GM19372 (cell line): ENCODE data around the gene PPARGC1A.
A peak's percentile ranks its signal among the peaks of the same experiment; 100 is the strongest.

Source experiments
- ATAC-seq: cut with Tn5 transposase; IDR thresholded peaks from one replicate; pipeline ENCODE4 v1.9.1; 2021; ENCODE audit warnings: mild to moderate bottlenecking, low read depth, moderate library complexity; ENCODE audit not compliant: unreplicated experiment

The PPARGC1A gene, protein sequence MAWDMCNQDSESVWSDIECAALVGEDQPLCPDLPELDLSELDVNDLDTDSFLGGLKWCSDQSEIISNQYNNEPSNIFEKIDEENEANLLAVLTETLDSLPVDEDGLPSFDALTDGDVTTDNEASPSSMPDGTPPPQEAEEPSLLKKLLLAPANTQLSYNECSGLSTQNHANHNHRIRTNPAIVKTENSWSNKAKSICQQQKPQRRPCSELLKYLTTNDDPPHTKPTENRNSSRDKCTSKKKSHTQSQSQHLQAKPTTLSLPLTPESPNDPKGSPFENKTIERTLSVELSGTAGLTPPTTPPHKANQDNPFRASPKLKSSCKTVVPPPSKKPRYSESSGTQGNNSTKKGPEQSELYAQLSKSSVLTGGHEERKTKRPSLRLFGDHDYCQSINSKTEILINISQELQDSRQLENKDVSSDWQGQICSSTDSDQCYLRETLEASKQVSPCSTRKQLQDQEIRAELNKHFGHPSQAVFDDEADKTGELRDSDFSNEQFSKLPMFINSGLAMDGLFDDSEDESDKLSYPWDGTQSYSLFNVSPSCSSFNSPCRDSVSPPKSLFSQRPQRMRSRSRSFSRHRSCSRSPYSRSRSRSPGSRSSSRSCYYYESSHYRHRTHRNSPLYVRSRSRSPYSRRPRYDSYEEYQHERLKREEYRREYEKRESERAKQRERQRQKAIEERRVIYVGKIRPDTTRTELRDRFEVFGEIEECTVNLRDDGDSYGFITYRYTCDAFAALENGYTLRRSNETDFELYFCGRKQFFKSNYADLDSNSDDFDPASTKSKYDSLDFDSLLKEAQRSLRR

DNA sequence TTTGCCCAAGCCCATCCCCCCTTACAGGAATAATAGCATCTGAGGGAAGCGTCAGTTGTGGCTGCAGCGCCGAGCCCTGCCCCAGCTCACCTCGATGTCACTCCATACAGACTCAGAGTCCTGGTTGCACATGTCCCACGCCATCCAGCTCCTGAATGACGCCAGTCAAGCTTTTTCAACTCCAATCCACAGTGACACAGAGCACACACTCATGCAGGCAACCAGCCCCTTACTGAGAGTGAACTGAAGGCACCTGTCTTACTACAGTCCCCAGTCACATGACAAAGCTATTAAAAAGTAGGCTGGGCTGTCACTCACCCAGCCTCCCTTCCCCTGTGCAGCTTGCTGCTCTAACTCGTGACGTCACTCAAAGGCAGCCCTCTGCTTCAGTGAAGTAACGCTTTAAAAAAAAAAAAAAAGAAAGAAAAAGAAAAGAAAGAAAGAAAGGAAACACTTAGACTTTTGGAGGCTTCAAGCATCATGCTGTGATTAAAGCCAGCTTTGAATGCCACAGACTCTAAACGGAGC, at the start of gene PPARGC1A:
TSS of gene PPARGC1A (minus strand) at position 234 of the 528 bp plus-strand sequence. CDS start at position 144, 90 bp downstream.
- ATAC-seq, result peak; percentile 68

DNA sequence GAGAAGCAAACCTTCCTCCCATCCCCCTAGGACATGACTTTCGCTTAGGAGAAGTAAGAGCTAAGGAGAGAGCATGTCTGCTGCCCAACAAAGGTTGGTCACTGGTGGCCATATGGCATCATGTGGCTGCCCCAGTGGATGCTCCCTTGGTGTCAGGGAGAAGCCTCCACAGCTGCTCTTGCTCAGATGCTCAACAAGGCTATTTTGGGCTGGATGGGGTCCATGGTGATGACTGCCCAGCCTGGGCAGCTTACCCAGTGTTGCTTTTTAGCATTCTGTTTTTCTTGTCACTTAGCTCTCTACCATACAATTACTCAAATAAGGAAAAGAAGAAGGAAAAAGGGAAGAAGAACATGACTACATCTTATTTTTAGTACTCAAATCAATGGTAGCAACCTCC, 48.9 kb upstream of the PPARGC1A start:
- ATAC-seq, result no peak

DNA sequence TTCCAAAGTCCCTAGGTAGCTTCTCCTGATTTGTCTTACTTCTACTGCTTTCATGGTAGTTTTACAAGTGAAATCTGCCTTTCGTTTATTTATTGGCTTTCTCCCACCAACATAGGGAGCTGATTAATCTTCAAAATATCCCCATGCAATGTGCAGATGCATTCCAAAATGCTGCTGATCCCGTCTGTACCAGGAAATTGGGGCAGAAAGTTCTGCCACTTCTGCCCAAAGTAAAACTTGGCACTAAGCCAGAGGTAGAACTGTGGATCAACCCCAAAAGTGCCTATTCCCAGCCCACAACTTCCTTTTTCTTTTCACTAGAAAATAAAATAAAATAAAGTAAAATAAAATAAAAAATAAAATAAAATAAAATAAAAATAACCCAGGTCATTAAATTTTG, 47.3 kb upstream of the PPARGC1A start:
- ATAC-seq, result no peak

DNA sequence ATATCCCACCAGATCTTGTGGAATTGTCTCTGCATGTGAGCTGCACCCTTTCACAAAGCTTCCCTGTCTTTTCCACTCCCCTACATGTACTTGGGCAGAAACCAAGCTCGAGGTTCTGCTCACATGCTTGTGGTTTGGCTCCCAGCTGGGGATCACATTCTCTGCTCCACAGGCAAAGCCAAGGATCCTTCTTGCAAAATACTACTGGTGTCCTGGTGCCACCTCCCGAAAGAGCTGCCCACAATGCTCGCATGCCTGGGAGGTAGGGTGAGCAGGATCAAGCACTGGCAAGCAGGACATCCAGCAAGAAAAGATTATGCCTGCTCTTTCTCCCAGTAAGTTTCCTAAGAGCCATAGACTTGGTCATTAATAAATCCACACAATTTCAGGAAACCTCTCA, 45.1 kb upstream of the PPARGC1A start:
- ATAC-seq, result no peak

DNA sequence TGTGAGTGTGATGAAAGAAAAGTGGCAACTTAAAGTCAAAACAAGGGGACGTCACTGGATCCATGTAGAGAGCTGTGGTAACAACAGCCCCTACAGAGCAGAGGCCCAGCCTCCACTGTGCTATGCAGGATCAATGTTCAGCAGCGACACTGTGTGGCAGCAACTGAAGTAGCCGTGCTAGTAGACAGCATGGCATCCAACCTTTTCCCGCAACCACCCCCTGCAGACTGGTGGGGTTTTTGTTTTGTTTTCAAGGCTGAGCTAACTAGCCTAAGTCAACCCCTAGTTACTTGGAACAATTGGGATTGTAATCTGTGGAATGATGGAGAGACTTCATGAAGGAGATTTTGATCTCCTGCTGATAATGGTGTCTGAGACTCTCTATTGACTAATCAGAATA, 44.4 kb upstream of the PPARGC1A start:
- no peak for ATAC-seq

DNA sequence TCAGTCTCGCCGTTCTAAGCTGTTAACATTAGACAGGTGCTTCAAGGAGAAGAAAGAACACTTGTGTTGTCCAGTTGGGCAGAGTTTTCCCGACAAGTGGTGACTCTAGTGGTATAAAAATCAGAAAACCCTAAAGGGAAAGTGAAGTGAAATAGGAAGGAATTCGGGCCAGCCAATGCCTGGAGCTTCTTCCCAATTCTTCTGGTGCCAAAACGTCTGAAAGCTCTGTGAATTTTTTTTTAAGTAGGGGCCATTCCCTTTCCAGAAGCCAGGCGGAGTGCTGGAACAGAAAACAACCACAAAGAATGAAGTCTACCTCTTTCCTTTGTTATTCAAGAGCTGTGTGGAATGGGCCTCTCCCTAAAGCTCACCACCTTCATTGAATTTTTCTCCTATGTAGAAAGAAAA, 43.1 kb upstream of the PPARGC1A start:
- ATAC-seq, result no peak

DNA sequence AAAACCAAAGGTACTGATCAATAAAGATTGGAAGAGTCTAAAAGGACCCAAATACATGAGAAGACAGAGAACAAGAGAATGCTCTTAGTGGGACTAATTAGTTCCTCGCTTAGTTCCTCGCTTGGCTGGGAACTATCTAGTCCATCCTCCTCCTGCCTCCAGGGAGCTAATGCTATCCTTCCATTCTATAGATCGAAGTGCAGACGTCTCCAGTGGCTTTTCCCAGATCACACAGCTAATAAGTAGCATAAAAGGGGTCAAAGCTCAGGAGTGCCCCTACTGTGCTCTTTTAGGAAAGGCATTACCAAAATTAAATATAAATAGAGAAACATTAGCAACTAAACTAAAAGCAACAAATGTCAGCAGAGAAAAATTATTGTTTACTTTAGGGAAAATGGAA, 42.3 kb upstream of the PPARGC1A start:
- ATAC-seq, result no peak

DNA sequence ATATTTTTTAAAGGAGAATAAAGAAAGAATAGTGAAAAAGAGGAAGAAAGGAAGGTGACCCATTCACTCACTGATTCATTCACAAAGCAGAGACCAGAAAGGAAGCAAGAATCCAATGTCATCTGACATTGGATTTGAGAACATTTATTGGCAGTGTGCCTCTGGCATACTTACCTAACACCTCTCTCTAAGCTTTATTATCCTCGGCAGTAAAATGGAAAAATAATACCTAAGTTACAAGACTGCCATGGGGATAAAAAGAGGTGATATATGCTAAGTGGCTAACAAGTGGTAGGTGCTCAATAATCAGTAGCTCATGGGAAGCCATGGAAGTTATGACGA, 41.6 kb upstream of the PPARGC1A start:
- ATAC-seq, result no peak

DNA sequence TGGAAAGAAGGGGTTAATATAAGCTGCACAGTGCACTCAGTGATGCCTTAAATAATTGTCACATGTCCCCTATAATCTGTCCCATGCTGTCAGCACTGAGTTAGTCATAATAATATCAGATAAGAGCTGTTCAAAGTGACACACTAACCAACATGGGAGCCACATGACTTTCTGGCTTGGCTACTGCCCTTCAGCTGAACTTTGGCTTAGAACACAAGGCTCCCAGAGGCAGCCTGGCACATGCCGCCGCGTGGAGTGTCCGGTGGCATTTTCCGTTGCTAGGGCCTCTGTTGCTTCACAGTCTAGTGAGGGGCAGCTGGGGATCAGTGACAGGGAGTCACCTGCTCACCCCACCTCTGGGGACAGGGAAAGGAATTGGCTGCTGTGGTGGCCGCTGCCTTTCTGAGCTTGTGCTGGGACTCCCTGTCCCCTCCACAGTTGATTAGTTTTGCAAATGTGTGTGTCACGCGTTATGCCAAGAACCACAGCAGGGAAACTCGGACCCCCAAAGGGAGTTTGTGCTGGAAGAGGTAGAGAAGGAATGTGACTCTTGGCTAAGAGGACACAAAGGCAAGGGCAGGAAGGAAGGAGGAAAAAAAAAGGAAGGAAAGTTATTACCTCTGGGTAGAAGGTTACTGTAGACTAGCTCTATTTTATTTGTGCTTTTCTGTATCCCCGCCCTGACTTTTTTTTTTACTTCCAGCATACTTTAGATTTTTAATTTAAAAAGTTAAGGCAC, 41.1 kb upstream of the PPARGC1A start:
- no peak for ATAC-seq

DNA sequence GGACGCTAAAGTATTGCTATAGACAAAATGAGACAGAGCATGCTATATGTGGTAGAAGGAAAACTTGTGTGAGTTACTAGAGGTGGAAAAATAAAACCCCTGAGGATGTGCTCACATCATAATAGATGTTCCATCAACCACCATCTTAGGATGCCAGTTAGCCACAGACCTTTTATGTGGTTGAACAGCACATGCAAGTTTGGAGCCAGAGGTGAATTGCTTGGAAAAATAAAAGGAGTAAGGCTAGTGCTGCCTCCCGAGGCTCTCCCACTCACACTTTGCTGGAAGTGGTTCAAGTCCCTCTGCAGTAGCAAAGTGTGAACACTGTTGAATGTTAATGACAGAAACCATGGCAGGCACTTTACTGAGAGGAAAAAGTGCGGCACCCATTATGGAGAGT, 39.4 kb upstream of the PPARGC1A start:
- ATAC-seq, result no peak

DNA sequence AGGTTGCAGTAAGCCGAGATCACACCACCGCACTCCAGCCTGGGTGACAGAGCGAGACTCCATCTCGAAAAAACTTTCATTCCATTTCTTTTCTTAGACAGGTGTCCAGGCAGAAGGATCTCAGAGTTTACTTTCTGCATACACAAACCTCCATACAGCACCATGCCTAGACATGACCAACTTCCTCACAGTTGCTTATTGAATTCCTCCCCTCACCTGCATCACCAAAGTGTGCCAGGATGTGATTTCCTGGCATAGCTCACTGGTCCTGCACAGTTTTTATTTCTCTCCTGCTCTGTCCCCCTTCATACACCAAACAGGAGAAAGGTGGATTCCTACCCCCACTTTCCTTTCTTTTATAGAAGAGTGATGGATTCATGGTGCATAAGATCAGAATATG, 34.7 kb upstream of the PPARGC1A start:
- no peak for ATAC-seq

DNA sequence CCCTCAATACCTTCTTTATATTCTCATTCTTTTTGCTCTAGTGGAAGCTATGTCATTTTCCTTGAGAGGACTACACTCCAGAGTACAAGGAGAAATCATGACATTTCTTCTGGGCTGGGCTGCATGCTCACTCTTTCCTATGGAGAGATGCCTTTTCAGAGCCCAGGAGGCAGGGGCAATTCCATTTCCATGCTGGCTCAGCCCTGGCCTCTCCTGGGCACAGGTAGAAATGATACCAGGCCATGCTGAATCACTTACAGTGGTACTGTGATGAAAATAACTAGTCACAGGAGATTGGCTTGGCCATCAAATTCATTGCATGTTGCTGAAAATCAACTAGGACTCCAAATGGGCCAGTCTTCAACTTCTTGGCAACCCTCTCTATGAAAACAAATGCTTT, 34.0 kb upstream of the PPARGC1A start:
- ATAC-seq, result no peak

DNA sequence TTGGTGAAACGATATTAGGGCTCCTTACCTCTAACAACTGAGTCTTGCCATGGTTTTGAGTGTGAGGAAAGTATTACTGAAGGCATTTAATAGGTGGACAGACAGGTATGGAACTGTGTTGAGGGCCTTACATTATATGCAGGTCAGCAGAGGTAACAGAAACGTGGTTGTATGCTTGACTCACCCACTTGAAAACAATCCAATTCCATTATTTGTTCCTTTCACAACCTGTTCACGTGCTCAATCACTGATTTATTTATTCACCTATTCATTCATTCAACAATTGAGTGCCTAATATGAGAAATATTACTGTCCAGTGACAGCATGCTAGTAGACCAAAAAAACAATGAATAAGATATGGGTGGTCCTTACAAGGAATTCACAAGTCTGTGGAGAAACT, 33.3 kb upstream of the PPARGC1A start:
- ATAC-seq, result no peak

DNA sequence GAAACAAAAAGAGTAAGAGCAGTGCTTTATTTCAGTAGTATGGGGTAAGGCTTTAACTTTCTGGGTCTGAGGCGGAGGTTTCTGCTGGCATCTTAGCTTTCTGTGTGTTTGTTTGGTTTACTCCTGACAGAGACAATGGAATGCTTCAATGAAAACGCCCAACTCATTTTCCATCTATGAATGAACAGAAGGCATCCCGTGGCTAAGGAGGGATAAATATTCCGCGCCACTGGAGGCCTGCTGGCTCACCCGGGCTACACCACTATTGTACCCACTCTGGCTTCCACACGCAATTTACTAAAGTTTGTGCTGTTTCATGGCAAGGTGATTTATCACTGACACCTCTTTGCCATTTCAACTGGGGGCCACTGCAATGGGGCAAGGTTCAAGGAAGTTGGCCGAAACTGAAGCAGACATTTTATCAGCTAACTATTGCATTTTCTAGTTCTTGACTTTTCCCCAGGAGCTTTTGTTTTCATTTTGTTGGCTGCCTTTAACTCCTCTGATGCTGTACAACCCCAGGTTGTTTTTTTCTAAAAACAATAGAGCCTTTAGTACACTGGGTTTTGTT, 32.8 kb upstream of the PPARGC1A start:
- no peak for ATAC-seq

DNA sequence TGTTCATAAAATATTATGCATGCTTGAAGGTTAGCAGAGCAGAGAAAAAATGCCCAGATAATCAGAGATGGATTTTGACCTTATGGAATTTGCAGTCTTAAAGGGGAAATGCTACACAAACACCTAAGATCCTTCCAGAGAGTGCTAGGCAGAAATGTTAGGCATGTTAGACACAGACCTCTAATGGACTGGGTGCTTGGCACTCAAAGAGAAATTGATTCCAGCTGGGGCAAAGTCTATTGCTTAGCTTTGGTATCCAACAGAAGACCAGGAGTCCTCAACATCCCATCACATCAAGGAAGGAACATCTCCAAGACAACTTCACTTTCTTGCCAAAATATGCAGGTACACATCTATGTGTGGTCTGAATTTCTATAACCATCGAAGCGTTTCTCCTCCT, 32.2 kb upstream of the PPARGC1A start:
- no peak for ATAC-seq

DNA sequence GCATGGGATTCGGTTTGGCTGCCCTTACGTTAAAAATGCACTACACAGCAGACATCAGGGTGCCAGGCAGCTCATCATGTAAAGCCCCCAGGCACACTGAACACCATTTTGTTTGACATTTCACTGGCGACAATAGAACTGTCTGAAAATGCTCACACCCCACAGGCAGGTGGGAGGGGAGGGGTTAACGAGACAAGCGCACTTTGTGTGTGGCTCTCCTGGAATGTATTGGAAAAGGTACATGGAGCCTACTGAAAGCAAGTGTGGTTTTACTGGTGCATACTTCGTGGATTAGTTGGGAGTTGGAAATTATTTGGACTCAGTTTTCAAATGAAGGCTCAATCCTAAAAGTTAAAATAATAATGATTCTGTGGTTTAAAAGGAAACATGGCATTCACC, 31.6 kb upstream of the PPARGC1A start:
- ATAC-seq, result no peak

DNA sequence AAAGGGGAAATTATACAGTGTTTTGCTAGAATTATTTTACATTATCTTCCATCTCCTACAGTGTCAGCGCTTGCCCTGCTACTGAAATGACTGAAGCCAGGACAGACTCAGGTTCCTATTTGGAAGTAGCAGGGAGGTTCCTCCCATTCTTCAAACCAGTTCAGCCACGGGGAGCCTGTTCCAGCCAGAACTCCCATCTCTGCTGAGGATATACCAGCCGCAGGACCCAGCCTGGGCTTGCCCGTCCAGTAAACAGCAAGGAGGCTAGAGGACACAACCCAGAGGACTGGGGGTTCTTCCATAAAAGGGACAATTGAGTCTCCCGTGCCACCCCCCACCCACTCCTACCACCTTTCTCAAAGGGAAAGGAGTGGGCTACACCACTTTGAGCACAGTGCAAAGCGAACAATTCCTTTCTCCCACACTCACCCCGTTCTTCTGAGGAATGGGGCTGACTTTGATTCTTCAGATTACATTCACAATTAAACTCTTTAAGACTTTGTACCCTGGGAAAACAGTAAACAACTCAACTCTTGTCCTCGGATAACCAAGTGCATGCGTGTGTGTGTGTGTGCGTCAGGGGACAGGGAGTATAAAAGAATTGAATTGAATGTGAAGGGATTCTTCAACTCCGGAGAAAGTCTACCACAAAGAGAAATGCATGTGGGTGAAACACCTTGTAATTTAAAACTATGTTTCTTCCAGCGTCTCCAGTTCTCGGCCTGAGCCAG, 31.0 kb upstream of the PPARGC1A start:
- ATAC-seq, result no peak

DNA sequence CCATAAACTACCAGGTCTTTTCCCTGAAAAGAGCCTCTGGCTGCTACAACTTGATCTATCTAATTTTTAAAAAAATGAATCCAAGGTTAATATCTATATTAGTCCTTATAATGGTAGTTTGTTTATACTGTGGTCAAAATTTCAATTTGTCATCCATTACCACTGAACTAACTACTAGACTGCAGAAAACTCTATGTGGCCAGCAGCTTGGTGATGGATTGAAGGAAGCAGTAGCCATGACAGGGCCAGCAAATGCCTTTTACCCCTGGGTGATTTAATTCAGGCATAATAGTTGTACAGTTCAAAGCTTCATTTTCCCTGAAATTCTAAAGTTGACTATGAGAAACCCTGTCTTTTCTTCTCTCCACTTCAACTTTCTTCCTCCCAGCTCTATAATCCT, 30.4 kb upstream of the PPARGC1A start:
- no peak for ATAC-seq

DNA sequence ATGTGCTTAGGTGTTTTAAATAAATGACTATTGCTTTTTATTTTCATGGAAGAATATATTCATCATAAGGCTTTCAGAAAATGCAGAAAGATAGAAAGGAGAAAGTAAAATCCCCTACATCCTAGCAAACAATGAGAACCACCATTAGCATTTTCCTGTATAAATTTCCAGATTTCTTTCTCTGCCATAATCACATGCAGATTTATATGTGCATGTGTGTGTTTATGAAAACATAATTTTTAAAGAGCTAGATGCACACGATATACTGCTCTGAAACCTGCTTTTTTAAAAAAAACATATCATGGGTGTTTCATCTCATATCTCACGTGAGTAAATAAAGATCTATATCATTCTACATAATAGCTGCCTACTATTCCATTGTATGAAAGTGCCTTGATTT, 26.4 kb upstream of the PPARGC1A start:
- ATAC-seq, result no peak
